GM18868 (cell line): ENCODE data around the gene SPACA9.

Experiments
- ATAC-seq: cut with Tn5 transposase; IDR thresholded peaks from one replicate; pipeline ENCODE4 v1.9.1; 2021; ENCODE audit warnings: mild to moderate bottlenecking, moderate library complexity; ENCODE audit not compliant: unreplicated experiment

The SPACA9 gene

DNA sequence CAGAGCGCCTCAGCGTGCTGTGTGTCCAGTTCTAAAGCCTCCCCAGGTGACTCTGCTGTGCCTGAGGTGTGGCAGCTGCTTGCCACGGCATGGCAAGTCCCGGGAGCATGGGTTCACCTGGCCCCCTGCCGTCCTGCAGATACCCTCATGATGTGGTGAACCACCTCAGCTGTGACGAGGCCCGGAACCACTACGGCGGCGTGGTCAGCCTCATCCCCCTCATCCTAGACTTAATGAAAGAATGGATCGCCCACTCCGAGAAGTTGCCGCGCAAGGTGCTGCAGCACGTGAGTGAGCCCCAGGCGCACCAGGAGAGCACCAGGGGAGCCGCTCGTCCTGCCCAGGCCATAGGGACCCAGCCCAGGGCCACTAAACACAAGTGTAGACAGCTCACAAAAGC is 9.5 kb downstream of the SPACA9 start:
- no peak for ATAC-seq

GRCh38 chr9:132892400-132892799 is 13.7 kb downstream of the SPACA9 start:
- ATAC-seq: no peak

- no peak for ATAC-seq
These were observed 15.6 kb downstream of the SPACA9 start for GRCh38 chr9:132894346-132894745.

GRCh38 chr9:132894862-132895835 is 16.5 kb downstream of the SPACA9 start:
- no peak for ATAC-seq

- no peak for ATAC-seq
These were observed 17.6 kb downstream of the SPACA9 start for GRCh38 chr9:132896264-132896663.

DNA sequence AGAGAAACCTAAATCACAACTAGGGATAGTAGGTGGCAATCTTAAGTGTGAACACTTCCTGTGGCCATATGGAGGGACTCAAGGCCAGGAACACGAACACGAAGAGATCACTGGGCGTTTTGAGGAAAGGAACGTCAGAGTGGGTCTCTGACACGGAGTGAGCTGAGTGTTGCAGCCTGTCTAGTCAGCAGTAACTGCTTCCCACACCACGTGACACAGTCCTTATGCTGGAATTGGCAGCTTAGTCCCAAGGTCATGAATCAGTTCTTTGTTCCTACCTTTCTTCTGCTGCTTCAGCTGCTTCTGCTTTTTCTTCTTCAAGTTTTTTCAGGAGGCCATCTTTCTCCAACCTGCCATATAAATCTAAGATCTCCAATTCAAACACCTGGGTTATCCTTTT is 18.2 kb downstream of the SPACA9 start:
- ATAC-seq: no peak

DNA sequence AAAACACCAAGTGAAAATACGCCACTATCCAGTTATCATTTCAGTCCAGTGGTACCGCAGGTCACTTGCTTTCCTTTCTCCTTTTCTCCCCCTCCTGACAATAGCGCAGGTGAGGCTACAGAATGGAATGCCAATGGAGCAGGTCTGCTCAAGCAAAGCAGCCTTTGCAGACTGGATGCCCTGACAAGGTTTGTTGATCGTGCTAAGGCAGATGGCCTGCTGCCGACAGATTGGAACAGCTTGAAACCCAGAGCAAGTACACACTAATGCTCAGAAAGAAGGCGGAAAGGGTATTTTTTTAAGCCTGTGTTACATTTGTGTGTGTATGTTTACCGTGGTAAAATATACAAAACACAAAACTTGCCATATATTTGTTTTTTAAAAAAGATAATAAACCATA is 19.4 kb downstream of the SPACA9 start:
- no peak for ATAC-seq

DNA sequence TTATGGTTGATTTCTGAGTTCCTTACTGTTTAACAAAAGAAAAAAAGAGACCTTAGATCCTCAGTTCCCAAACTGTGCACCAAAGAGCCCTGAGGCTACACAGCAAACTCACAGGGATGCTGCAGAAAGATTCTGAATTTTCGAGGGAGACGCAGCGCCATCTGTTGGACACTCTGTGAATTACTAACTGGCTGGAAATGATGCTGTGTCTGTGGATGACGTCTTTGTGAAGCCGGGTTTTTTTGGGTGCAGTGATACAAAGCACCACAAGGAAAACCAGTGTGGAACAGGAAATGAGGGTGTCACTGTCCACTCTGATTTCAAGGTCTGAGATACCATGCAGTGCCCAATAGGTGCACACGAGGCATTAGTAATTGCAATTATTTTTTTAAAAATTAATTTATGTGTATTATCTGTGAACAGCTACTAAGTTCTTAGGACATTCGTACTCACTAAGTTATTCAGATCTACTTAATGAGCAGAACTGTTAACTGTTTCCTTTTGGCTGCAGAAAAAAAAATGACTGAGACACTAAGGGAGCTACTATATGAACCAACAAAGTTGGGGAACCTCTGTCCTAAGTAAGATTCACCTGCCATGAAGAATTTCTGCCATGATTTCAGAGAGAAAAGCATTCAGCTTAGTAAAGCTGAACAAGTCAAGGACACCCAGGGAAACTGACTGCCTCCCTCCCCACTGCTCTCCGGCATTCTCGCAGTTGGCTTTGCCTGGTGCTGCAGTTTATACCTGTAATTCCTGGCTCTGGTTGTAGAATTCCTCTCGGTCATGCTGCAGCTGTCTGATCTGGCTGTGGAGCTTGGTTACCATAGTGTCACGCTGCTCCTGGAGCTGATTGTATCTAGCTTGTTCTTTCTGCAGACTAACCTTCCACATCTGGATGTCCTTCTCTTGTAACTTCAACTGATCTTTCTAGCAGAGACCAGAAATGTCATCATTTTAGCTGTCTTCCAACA is 23.4 kb downstream of the SPACA9 start:
- no peak for ATAC-seq

- no peak for ATAC-seq
These were observed 25.1 kb downstream of the SPACA9 start for GRCh38 chr9:132903574-132904492.

DNA sequence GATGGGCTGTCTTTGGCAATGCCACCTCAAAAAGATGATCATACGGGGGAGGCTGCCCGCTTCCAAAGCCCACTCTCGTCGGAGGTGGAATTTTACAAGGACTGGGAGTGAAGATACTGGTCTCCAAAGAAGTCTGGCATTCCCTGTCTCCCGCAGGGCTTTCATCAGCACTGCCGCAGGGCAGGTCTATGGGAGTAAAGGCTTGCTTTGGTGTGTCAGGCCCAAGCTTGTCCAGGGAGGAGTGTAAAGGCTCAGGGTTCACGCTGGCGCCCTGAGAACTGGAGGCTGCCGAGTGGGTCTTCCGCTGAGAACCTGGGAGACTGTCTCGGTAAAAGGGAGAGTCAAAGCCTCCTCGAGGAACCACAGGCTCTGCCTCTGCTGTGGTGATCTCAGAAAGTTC is 27.0 kb downstream of the SPACA9 start:
- no peak for ATAC-seq

- no peak for ATAC-seq
These were observed 29.9 kb downstream of the SPACA9 start for GRCh38 chr9:132908635-132909034.

GRCh38 chr9:132909311-132909710 is 30.6 kb downstream of the SPACA9 start:
- ATAC-seq: no peak

DNA sequence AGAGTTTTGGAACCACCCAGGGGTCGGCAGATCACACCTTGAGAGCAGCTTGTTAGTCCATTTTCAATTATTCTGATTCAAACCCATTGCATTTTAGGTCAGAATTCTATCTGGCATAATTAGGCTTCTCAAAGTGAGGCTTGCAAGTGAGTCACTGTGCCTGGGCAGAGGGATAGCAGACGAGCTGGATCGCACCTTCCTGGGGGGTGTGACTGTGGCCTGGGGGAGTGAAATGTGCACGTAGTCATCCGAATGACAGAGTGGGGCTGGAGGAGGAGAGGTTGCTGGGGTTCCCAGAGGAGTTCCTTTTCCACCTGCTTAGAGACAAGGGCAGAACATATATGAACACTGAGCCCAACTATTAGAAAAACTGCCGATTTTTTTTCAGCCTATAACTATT is 31.7 kb downstream of the SPACA9 start:
- no peak for ATAC-seq

DNA sequence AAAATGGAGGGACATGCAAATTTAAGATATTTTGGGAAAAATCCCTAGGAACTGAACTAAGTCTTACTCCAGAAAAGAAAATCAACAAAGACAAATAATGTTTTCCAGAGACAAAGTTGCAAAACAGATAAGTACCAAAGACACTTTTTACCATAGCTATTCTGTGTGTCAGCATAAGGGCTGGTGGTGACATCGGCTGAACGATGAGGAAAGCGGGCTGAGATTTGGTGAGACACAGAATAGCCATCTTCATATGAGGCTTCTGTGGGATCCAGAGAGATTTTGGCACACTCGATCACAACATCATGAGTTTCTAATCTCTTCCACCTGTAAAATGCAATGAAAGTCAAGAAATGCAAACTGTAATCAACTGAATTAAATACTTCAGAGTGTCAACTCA is 33.4 kb downstream of the SPACA9 start:
- ATAC-seq: no peak

- ATAC-seq: no peak
These were observed 36.2 kb downstream of the SPACA9 start for GRCh38 chr9:132914924-132915323.

DNA sequence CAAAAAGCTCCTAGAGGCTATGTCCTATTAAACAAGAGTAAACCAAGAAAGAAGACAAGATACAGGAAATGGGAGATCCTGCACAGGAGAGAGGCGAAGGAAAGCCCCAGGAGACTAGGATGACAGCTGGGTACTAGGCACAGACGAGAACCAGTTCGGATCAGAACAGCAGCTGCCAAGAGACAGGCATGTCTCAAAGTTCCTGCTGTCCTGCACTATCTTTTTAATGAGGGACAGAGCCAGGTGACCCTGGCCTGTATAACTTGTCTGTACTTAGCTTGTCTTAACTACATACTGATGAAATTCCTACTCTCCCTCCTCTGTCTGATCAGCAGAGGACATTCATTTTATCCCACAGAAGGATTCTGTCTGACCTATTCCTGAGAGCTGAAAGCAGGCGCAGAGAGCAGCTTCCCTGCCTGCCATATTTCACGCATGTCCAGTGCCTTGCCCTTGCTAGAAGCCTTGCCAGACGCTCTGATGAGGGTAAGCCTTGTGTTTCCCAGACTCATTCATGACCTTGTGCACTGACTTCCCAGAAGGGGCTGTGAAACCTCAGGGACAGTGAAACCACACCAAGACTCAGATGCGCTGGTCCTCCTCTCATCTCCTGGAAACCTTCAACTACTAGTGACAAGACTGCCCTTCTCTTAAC is 41.0 kb downstream of the SPACA9 start:
- ATAC-seq: no peak

DNA sequence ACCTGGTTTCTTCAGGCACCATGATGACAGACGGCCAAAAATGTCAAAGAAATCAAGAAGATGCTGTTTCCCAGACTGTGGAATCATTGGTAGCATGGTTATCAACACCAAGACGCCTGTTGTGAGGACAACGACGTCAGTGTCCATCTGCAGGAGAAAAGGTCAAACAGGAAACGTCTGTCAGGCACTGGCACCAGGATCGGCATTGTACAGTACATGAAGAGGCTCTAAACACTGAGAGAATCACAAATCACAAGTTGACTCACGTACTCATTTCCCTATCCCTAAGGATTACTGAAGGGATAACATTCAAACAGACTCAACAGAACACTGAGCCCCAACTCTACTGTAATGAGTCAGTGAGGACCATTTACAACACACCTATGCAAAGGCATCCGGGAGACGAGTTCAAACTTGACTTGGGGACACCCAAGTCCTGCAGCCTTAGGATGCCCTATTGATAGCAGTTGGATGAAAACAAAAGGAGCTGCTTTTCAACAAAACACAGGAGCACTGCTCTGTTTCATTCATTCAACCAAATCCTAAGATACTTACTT is 44.7 kb downstream of the SPACA9 start:
- no peak for ATAC-seq

DNA sequence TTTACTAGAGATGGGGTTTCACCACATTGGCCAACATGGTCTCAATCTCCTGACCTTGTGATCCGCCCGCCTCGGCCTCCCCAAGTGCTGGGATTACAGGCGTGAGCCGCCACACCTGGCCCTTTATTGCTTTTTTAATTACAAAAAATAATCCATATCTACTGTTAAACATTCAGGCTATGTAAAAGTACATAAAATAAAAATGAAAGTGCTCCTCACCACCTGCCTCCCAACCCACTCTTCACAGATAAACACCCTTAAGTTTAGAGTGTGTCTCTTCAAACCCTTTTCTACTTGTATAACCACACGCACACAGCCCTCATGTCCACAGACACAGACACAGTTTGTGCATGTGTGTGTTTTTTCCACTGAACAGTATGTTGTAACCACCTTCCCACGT is 49.0 kb downstream of the SPACA9 start:
- no peak for ATAC-seq

GRCh38 chr9:132931178-132931735 is 52.6 kb downstream of the SPACA9 start:
- no peak for ATAC-seq
